Chondrocyte (in vitro differentiated cells): ENCODE data around the gene DCAF8L2. TPM values are rescaled to one million over a fixed set of nuclear protein-coding genes. Genes with fewer than 3 reads are reported as not detected.
"Not testable (repeated sequence)": the region's sequence is repeated elsewhere in the genome, so short reads cannot be mapped to it uniquely, and the experiment has no call there.

Source experiments
- DNase-seq: peaks from one replicate; pipeline ENCODE4 v3.0.0; 2021; ENCODE audit warnings: mixed read lengths, low spot score
- H3K27ac Mint-ChIP-seq: one replicate; pipeline ENCODE4 v1.8.0; 2021; ENCODE audit warnings: mild to moderate bottlenecking, moderate library complexity, mixed read lengths; ENCODE audit not compliant: unreplicated experiment
- H3K27me3 Mint-ChIP-seq: 2 replicates; pipeline ENCODE4 v1.8.0; 2021; ENCODE audit warnings: low read depth, mixed read lengths
- H3K36me3 Mint-ChIP-seq: 2 replicates; pipeline ENCODE4 v1.8.0; 2021; ENCODE audit warnings: low read depth, mixed read lengths
- H3K4me1 Mint-ChIP-seq: 2 replicates; pipeline ENCODE4 v1.8.0; 2021; ENCODE audit warnings: low read depth, mild to moderate bottlenecking, mixed read lengths
- H3K4me3 Mint-ChIP-seq: one replicate; pipeline ENCODE4 v1.8.0; 2021; ENCODE audit warnings: mild to moderate bottlenecking, moderate library complexity, mixed read lengths; ENCODE audit not compliant: unreplicated experiment
- H3K9me3 Mint-ChIP-seq: 2 replicates; pipeline ENCODE4 v1.8.0; 2021; ENCODE audit warnings: low read depth, mixed read lengths
- CTCF ChIP-seq: fragments of 200-600 bp; sonication (generic); IDR thresholded peaks from 2 replicates; pipeline ENCODE4 v1.5.0; 2021; ENCODE audit warnings: antibody characterized with exemption, mild to moderate bottlenecking, moderate library complexity
- total RNA-seq: library from RNA; stranded (reverse); gene quantifications from 3 replicates; pipeline ENCODE4 v1.2.1, GENCODE V29; 2021

DCAF8L2 gene
- total RNA-seq, 1 donor from 2014 or later = not detected

- Mint-ChIP-seq H3K36me3 (no peaks in the 10 kb centered on the region), H3K27me3 (no peaks in the 10 kb centered on the region), H3K9me3 (no peaks in the 10 kb centered on the region), H3K27ac (no peak overlapping the region), H3K4me3 (no peak overlapping the region), H3K4me1 (no peaks in the 10 kb centered on the region)
- no peak for TF ChIP-seq CTCF
- DNase-seq = no peak
Observed at GRCh38 chrX:27728291-27728690, 138.1 kb downstream of the DCAF8L2 start.

- Mint-ChIP-seq H3K36me3 (no peaks in the 10 kb centered on the region), H3K27ac (no peak overlapping the region), H3K9me3 (no peaks in the 10 kb centered on the region), H3K27me3 (no peaks in the 10 kb centered on the region), H3K4me3 (no peak overlapping the region), H3K4me1 (no peaks in the 10 kb centered on the region)
- DNase-seq = no peak
- TF ChIP-seq CTCF = no peak
Observed at GRCh38 chrX:27731962-27732361, 141.8 kb downstream of the DCAF8L2 start.

GRCh38 chrX:27735914-27736313, 145.8 kb downstream of the DCAF8L2 start:
- no peak for DNase-seq
- H3K27me3 Mint-ChIP-seq = peaks cover 5% of the 10 kb centered on the region
- TF ChIP-seq CTCF = no peak
- no peak overlapping the region for H3K4me3 Mint-ChIP-seq
- H3K36me3 Mint-ChIP-seq = no peaks in the 10 kb centered on the region
- no peak overlapping the region for H3K27ac Mint-ChIP-seq
- no peaks in the 10 kb centered on the region for H3K4me1 Mint-ChIP-seq
- peaks cover 4% of the 10 kb centered on the region for H3K9me3 Mint-ChIP-seq

GRCh38 chrX:27740933-27741332, 150.8 kb downstream of the DCAF8L2 start:
- DNase-seq = no peak
- Mint-ChIP-seq H3K4me1 (no peaks in the 10 kb centered on the region), H3K36me3 (no peaks in the 10 kb centered on the region), H3K27me3 (peaks cover 5% of the 10 kb centered on the region), H3K4me3 (no peak overlapping the region), H3K9me3 (peaks cover 4% of the 10 kb centered on the region), H3K27ac (no peak overlapping the region)
- no peak for TF ChIP-seq CTCF

GRCh38 chrX:27743521-27743920, 153.4 kb downstream of the DCAF8L2 start:
- H3K4me1 Mint-ChIP-seq, H3K36me3 Mint-ChIP-seq, H3K27ac Mint-ChIP-seq, H3K9me3 Mint-ChIP-seq, H3K27me3 Mint-ChIP-seq, DNase-seq, H3K4me3 Mint-ChIP-seq: not testable (repeated sequence)

- TF ChIP-seq CTCF = no peak
- no peak overlapping the region for H3K4me3 Mint-ChIP-seq
- H3K27me3 Mint-ChIP-seq = no peaks in the 10 kb centered on the region
- no peak overlapping the region for H3K27ac Mint-ChIP-seq
- no peaks in the 10 kb centered on the region for H3K36me3 Mint-ChIP-seq
- no peaks in the 10 kb centered on the region for H3K4me1 Mint-ChIP-seq
- H3K9me3 Mint-ChIP-seq = peaks cover 4% of the 10 kb centered on the region
- no peak for DNase-seq
Observed at GRCh38 chrX:27746516-27746915, 156.4 kb downstream of the DCAF8L2 start.

- H3K27ac Mint-ChIP-seq, H3K4me1 Mint-ChIP-seq, H3K27me3 Mint-ChIP-seq, H3K36me3 Mint-ChIP-seq, H3K4me3 Mint-ChIP-seq, H3K9me3 Mint-ChIP-seq, DNase-seq: not testable (repeated sequence)
Observed at GRCh38 chrX:27750298-27750697, 160.2 kb downstream of the DCAF8L2 start.
